T-helper 17 cell (primary cell): Measurements from ENCODE around the gene PPP1R3G. TPM values are rescaled to one million over a fixed set of nuclear protein-coding genes. Genes with fewer than 3 reads are reported as not detected.

Source experiments
- ATAC-seq: fragments of 150-1000 bp; cut with Tn5 transposase; 2 replicates; pipeline ENCODE4 v1.10.0; 2021; ENCODE audit warnings: mild to moderate bottlenecking, moderate library complexity
- DNase-seq, 3 donors: peaks; one replicate each; pipeline versions ENCODE4 v3.0.0 to v3.0.0-alpha.2; 2020 to 2021
- H3K9me3 ChIP-seq: one replicate; pipeline ENCODE4 v1.7.0; 2013; ENCODE audit warnings: low read length, mild to moderate bottlenecking; ENCODE audit not compliant: control insufficient read depth, poor library complexity, severe bottlenecking
- H3K27ac Mint-ChIP-seq: one replicate; pipeline ENCODE4 v1.8.0; 2022; ENCODE audit warnings: mild to moderate bottlenecking, moderate library complexity, mixed read lengths
- H3K27me3 Mint-ChIP-seq: one replicate; pipeline ENCODE4 v1.8.0; 2022; ENCODE audit warnings: mixed read lengths
- H3K36me3 Mint-ChIP-seq: one replicate; pipeline ENCODE4 v1.8.0; 2022; ENCODE audit warnings: low read depth, mixed read lengths
- H3K4me1 Mint-ChIP-seq: one replicate; pipeline ENCODE4 v1.8.0; 2022; ENCODE audit warnings: mild to moderate bottlenecking, mixed read lengths
- H3K4me3 Mint-ChIP-seq: one replicate; pipeline ENCODE4 v1.8.0; 2022; ENCODE audit warnings: mild to moderate bottlenecking, moderate library complexity, mixed read lengths
- total RNA-seq, 4 donors: library from RNA in 2 of 4; stranded (reverse) in 2 of 4; gene quantifications; one replicate each; pipeline ENCODE4 v1.2.3 and lab custom pipeline; 2022 to 2026

PPP1R3G gene
- total RNA-seq, 2 donors from 2014 or later = not detected

GRCh38 chr6:5090603-5091002 lies 5.5 kb downstream of the PPP1R3G start:
- DNase-seq (no peak), ATAC-seq (no peak)
- no peak overlapping the region for H3K27ac Mint-ChIP-seq
- H3K27me3 Mint-ChIP-seq = peaks cover 59% of the 10 kb centered on the region
- H3K4me1 Mint-ChIP-seq = peaks cover 8% of the 10 kb centered on the region
- peaks cover 6% of the 10 kb centered on the region for H3K36me3 Mint-ChIP-seq
- H3K4me3 Mint-ChIP-seq = no peak overlapping the region
- no peaks in the 10 kb centered on the region for H3K9me3 ChIP-seq

GRCh38 chr6:5091210-5092069 lies 6.3 kb downstream of the PPP1R3G start:
- Mint-ChIP-seq H3K27ac (no peak overlapping the region), H3K27me3 (peaks cover 56% of the 10 kb centered on the region), H3K36me3 (peaks cover 6% of the 10 kb centered on the region), H3K4me3 (no peak overlapping the region), H3K4me1 (peaks cover 6% of the 10 kb centered on the region)
- ATAC-seq (no peak), DNase-seq (no peak)
- H3K9me3 ChIP-seq = no peaks in the 10 kb centered on the region

GRCh38 chr6:5093231-5094015 lies 8.3 kb downstream of the PPP1R3G start:
- no peaks in the 10 kb centered on the region for H3K9me3 ChIP-seq
- DNase-seq (no peak), ATAC-seq (no peak)
- peaks cover 44% of the 10 kb centered on the region for H3K27me3 Mint-ChIP-seq
- H3K4me1 Mint-ChIP-seq = peaks cover 3% of the 10 kb centered on the region
- no peak overlapping the region for H3K4me3 Mint-ChIP-seq
- H3K27ac Mint-ChIP-seq = no peak overlapping the region
- H3K36me3 Mint-ChIP-seq = peaks cover 3% of the 10 kb centered on the region

- no peaks in the 10 kb centered on the region for H3K9me3 ChIP-seq
- no peak for ATAC-seq
- Mint-ChIP-seq H3K4me3 (no peak overlapping the region), H3K4me1 (peaks cover 5% of the 10 kb centered on the region), H3K27ac (no peak overlapping the region), H3K36me3 (peaks cover 3% of the 10 kb centered on the region), H3K27me3 (peaks cover 44% of the 10 kb centered on the region)
- no peak for DNase-seq
These were observed 9.2 kb downstream of the PPP1R3G start for GRCh38 chr6:5094327-5094726.

GRCh38 chr6:5095236-5095635 lies 10.1 kb downstream of the PPP1R3G start:
- Mint-ChIP-seq H3K27me3 (peaks cover 37% of the 10 kb centered on the region), H3K27ac (no peak overlapping the region), H3K4me3 (no peak overlapping the region), H3K4me1 (peaks cover 5% of the 10 kb centered on the region), H3K36me3 (peaks cover 3% of the 10 kb centered on the region)
- DNase-seq = no peak
- ATAC-seq = no peak
- H3K9me3 ChIP-seq = no peaks in the 10 kb centered on the region

GRCh38 chr6:5096482-5096881 lies 11.3 kb downstream of the PPP1R3G start:
- ATAC-seq (no peak), DNase-seq (no peak)
- peaks cover 3% of the 10 kb centered on the region for H3K4me1 Mint-ChIP-seq
- H3K27me3 Mint-ChIP-seq = peaks cover 25% of the 10 kb centered on the region
- H3K4me3 Mint-ChIP-seq = no peak overlapping the region
- H3K9me3 ChIP-seq = no peaks in the 10 kb centered on the region
- H3K36me3 Mint-ChIP-seq = peaks cover 3% of the 10 kb centered on the region
- H3K27ac Mint-ChIP-seq = no peak overlapping the region

GRCh38 chr6:5098501-5099270 lies 13.5 kb downstream of the PPP1R3G start:
- no peak for ATAC-seq
- H3K9me3 ChIP-seq = no peaks in the 10 kb centered on the region
- H3K4me3 Mint-ChIP-seq = no peak overlapping the region
- no peak for DNase-seq
- H3K4me1 Mint-ChIP-seq = peaks cover 2% of the 10 kb centered on the region
- peaks cover 11% of the 10 kb centered on the region for H3K27me3 Mint-ChIP-seq
- no peak overlapping the region for H3K27ac Mint-ChIP-seq
- peaks cover 3% of the 10 kb centered on the region for H3K36me3 Mint-ChIP-seq

GRCh38 chr6:5099537-5099936 lies 14.4 kb downstream of the PPP1R3G start:
- Mint-ChIP-seq H3K27me3 (peaks cover 3% of the 10 kb centered on the region), H3K36me3 (peaks cover 3% of the 10 kb centered on the region), H3K4me3 (no peak overlapping the region), H3K4me1 (peaks cover 2% of the 10 kb centered on the region), H3K27ac (no peak overlapping the region)
- ATAC-seq (no peak), DNase-seq (no peak)
- H3K9me3 ChIP-seq = no peaks in the 10 kb centered on the region

GRCh38 chr6:5100806-5101205 lies 15.7 kb downstream of the PPP1R3G start:
- ATAC-seq (no peak), DNase-seq (no peak)
- Mint-ChIP-seq H3K27me3 (no peaks in the 10 kb centered on the region), H3K4me1 (peaks cover 2% of the 10 kb centered on the region), H3K4me3 (no peak overlapping the region), H3K36me3 (no peaks in the 10 kb centered on the region), H3K27ac (no peak overlapping the region)
- H3K9me3 ChIP-seq = no peaks in the 10 kb centered on the region

GRCh38 chr6:5102267-5102970 lies 17.3 kb downstream of the PPP1R3G start:
- DNase-seq = no peak
- H3K4me1 Mint-ChIP-seq = peaks cover 2% of the 10 kb centered on the region
- no peak for ATAC-seq

GRCh38 chr6:5103250-5103649 lies 18.1 kb downstream of the PPP1R3G start:
- Mint-ChIP-seq H3K36me3 (no peaks in the 10 kb centered on the region), H3K4me1 (peaks cover 2% of the 10 kb centered on the region), H3K27ac (no peak overlapping the region), H3K27me3 (no peaks in the 10 kb centered on the region), H3K4me3 (no peak overlapping the region)
- ATAC-seq (no peak), DNase-seq (no peak)
- no peaks in the 10 kb centered on the region for H3K9me3 ChIP-seq

More at GRCh38 chr6:5102267-5102970, 17.3 kb downstream of the PPP1R3G start:
- no peak overlapping the region for H3K27ac Mint-ChIP-seq
- no peaks in the 10 kb centered on the region for H3K27me3 Mint-ChIP-seq
- H3K36me3 Mint-ChIP-seq = no peaks in the 10 kb centered on the region
- no peak overlapping the region for H3K4me3 Mint-ChIP-seq
- H3K9me3 ChIP-seq = no peaks in the 10 kb centered on the region

GRCh38 chr6:5104667-5105066 lies 19.5 kb downstream of the PPP1R3G start:
- Mint-ChIP-seq H3K36me3 (no peaks in the 10 kb centered on the region), H3K4me1 (no peaks in the 10 kb centered on the region), H3K4me3 (no peak overlapping the region), H3K27ac (no peak overlapping the region), H3K27me3 (no peaks in the 10 kb centered on the region)
- DNase-seq (no peak), ATAC-seq (no peak)
- H3K9me3 ChIP-seq = no peaks in the 10 kb centered on the region
